Muscle of leg (tissue), 11 donors: Measurements from ENCODE around the gene TMEM40. TPM values are rescaled to one million over a fixed set of nuclear protein-coding genes. Genes with fewer than 3 reads are reported as not detected.
A peak's percentile ranks its signal among the peaks of the same experiment; 100 is the strongest.
"Not testable (repeated sequence)": the region's sequence is repeated elsewhere in the genome, so short reads cannot be mapped to it uniquely, and the experiment has no call there.

Source experiments
- DNase-seq: peaks from one replicate; pipeline ENCODE4 v3.0.0; 2013
- H3K27ac ChIP-seq: one replicate; pipeline ENCODE4 v1.5.1; 2013; ENCODE audit warnings: mild to moderate bottlenecking, low read length, control low read depth
- H3K27me3 ChIP-seq: one replicate; pipeline ENCODE4 v1.6.1; 2013; ENCODE audit warnings: low read length; ENCODE audit not compliant: control insufficient read depth, insufficient read depth
- H3K36me3 ChIP-seq: one replicate; pipeline ENCODE4 v1.6.1; 2013; ENCODE audit warnings: low read length; ENCODE audit not compliant: control insufficient read depth, insufficient read depth
- H3K4me1 ChIP-seq: one replicate; pipeline ENCODE4 v1.6.1; 2013; ENCODE audit warnings: low read length; ENCODE audit not compliant: control insufficient read depth, insufficient read depth
- H3K4me3 ChIP-seq: one replicate; pipeline ENCODE4 v1.5.1; 2013; ENCODE audit warnings: low read length, control low read depth
- H3K9me3 ChIP-seq: replicated peaks from 2 replicates; pipeline ENCODE4 v1.6.1; 2013; ENCODE audit warnings: low read depth, low read length; ENCODE audit not compliant: control insufficient read depth
- WGBS: methylation state at CpG from one replicate; pipeline ENCODE4 v1.1.5; 2013; ENCODE audit warnings: missing lambda C conversion rate; ENCODE audit not compliant: insufficient coverage; 5-methylcytosine and 5-hydroxymethylcytosine counted together
- polyA plus RNA-seq, 8 donors: library from polyadenylated mRNA; unstranded; fragments of 120-200 nt; gene quantifications; one replicate each; pipeline versions ENCODE4 v1.2.1 to v1.2.3, GENCODE V29; 2013; ENCODE audit warnings: inconsistent platforms in 1 of 8, low replicate concordance in 1 of 8; ENCODE audit not compliant: insufficient read length in 8 of 8, insufficient read depth in 1 of 8
- total RNA-seq: library from RNA; stranded (reverse); fragments of 120-200 nt; gene quantifications from one replicate; pipeline ENCODE4 v1.2.4, GENCODE V29; 2013

TMEM40 gene
- total and polyA plus RNA-seq, 9 donors = 6.4 to 16.8 (median 12.8) TPM

DNA sequence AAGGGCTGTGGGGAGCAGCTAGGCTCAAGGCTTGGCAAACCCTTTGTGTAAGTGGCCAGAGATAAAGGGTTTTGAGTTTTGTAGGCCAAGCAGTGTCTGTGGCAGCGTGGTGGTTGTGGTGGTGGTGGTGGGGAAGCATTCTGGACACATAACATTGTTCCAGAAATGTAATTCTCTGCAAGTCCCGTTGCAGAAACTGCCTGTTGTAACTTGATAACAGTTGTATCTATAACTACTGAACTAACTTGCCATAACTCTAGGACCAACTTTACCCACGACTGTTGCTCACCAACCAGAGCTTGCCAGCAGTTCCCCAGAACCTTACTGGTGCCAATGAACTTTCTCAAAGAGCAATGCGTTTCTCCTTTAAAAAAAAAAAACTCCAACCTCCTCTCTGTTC, 18.1 kb upstream of the TMEM40 start:
- no peaks in the 10 kb centered on the region for H3K36me3 ChIP-seq
- WGBS = 35% methylated on average over 3 of the region's 4 CpGs
- DNase-seq = no peak
- no peak overlapping the region for H3K4me3 ChIP-seq
- H3K27ac ChIP-seq = no peak overlapping the region
- H3K9me3 ChIP-seq = no peaks in the 10 kb centered on the region
- H3K27me3 ChIP-seq = peaks cover 3% of the 10 kb centered on the region
- H3K4me1 ChIP-seq = no peaks in the 10 kb centered on the region

DNA sequence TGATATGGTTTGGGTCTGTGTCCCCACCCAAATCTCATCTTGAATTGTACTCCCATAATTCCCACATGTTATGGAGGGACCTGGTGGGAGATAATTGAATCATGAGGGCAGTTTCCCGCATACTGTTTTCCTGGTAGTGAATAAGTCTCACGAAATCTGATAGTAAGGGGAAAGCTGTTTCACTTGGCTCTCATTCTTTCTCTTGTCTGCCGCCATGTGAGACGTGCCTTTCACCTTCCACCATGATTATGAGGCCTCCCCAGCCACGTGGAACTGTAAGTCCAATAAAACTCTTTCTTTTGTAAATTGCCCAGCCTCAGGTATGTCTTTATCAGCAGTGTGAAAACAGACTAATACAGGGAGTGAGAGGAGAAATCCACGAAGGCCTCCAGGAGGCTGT, 16.9 kb upstream of the TMEM40 start:
- H3K9me3 ChIP-seq, H3K4me3 ChIP-seq, H3K4me1 ChIP-seq, H3K27ac ChIP-seq, H3K27me3 ChIP-seq, H3K36me3 ChIP-seq, DNase-seq: not testable (repeated sequence)
- 60% methylated on average over 1 of the region's 6 CpGs for whole genome bisulfite sequencing

DNA sequence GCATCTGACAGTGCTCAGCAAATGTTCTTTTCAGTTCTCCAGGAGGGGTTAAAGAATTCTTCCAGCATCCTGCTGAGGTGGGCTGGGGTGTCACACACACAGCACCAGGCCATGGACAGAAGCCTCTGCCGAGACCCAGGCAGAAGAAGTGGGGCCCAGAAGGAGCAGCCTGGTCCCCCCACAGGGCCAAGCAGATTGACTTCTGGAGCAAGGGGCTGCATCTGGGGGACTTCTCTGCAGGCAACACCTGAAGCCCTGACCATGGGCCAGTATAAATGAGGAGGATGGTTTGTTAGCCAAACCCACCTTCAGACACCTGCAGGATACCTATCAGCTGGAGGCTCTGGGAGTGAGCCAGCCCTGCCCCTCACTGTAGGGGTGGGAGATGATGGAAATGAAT, 16.2 kb upstream of the TMEM40 start:
- Histone ChIP-seq H3K9me3 (no peaks in the 10 kb centered on the region), H3K27ac (no peak overlapping the region), H3K4me1 (no peaks in the 10 kb centered on the region), H3K4me3 (no peak overlapping the region), H3K36me3 (no peaks in the 10 kb centered on the region), H3K27me3 (peaks cover 3% of the 10 kb centered on the region)
- DNase-seq = no peak
- WGBS = 20% methylated on average over 1 of the region's 1 CpG

DNA sequence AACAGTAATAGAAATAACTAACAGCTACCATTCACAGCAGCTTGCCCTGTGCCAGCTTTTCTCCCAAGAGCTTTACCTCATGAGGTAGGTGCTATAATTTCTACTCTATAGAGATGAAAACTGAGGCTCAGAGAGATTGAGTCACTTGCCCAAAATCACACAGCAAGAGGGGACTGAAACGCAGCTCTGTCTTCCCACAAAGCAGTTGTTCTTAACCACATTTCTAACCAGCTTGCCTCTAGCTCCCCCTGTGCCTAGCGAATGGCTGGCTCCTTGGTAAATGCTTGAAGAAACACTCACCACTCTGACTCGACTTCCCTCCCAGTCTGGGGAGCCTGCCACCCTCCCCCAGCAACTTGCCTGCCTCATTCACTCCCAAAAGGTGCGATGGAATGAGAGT, 15.6 kb upstream of the TMEM40 start:
- no peak overlapping the region for H3K27ac ChIP-seq
- no peaks in the 10 kb centered on the region for H3K36me3 ChIP-seq
- H3K4me3 ChIP-seq = no peak overlapping the region
- H3K9me3 ChIP-seq = no peaks in the 10 kb centered on the region
- no peak for DNase-seq
- peaks cover 3% of the 10 kb centered on the region for H3K27me3 ChIP-seq
- 76% methylated on average over 4 of the region's 4 CpGs for WGBS
- H3K4me1 ChIP-seq = no peaks in the 10 kb centered on the region

DNA sequence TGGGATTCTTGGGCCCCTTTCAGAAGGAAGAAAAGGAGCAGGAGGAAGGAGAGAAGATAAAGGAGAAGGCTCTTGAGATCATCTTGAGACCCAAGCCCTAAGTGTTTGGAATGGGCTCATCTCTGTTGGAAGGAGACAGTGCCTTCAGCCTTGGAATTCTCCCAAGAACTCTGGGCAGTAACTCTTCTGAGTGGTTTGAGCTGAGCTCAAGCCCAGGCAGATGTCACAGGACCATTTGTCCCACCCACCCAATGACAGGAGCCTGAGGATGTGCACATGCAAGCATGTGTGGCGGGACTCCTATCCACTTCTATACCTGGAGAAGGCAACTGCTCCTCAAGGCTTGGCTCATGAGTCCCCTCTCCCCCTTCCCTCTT, 14.6 kb upstream of the TMEM40 start:
- peak; percentile 30 for DNase-seq
- no peaks in the 10 kb centered on the region for H3K9me3 ChIP-seq
- no peak overlapping the region for H3K4me3 ChIP-seq
- no peaks in the 10 kb centered on the region for H3K36me3 ChIP-seq
- WGBS = no CpG with 5 or more reads among the region's 1 CpG
- peaks cover 3% of the 10 kb centered on the region for H3K27me3 ChIP-seq
- no peak overlapping the region for H3K27ac ChIP-seq
- H3K4me1 ChIP-seq = no peaks in the 10 kb centered on the region

DNA sequence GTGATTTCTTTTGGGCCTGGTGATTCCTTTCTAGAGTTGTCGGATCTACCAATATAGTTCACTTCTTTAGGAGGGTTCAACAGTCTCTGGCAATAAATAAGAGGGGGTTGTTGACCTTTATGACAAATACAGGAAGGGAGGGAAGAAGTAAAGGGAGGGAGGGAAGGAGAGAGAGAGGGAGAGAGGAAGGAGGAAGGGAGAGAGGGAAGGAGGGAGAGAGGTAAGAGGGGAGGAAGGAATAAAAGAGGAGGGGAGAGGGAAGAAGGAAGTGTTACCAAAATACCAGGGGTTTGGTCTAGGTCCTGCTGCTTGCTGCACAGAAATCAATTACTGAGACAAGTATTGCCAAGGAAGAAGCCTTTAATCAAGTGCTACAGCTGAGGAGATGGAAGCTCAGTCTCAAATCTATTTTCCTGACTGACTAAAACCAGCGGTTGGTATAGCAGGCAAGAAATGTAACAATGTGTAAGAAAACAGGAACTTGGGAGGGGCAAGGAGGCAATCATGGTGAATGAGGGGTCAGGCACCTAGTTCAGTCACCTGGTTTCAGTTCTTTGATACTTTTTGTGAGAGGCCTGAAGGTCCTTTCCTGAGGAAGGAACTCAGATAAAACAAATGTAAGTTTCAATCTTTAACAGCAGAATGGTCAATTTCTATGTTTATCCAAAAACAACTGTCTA, 14.1 kb upstream of the TMEM40 start:
- no peaks in the 10 kb centered on the region for H3K4me1 ChIP-seq
- no peaks in the 10 kb centered on the region for H3K36me3 ChIP-seq
- peaks cover 3% of the 10 kb centered on the region for H3K27me3 ChIP-seq
- DNase-seq = no peak
- H3K27ac ChIP-seq = no peak overlapping the region
- no peak overlapping the region for H3K4me3 ChIP-seq
- H3K9me3 ChIP-seq = no peaks in the 10 kb centered on the region
- no CpG with 5 or more reads among the region's 2 CpGs for WGBS

DNA sequence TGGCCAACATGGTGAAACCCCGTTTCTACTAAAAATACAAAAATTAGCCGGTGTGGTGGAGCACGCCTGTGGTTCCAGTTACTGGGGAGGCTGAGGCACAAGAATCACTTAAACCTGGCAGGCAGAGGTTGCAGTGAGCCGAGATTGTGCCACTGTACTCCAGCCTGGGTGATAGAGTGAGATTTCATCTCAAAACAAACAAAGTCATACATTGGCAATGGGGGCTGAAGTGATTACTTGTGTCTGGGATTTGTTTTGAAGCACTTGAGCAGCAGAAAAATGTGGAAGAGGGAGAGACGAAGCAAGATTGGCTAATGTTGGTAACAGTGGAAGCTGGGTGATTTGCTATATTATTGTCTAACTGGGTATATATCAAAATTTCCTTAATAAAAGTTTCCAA, 13.4 kb upstream of the TMEM40 start:
- DNase-seq = no peak
- 67% methylated on average over 2 of the region's 5 CpGs for WGBS
- H3K27ac ChIP-seq = no peak overlapping the region
- no peaks in the 10 kb centered on the region for H3K36me3 ChIP-seq
- no peaks in the 10 kb centered on the region for H3K9me3 ChIP-seq
- peaks cover 3% of the 10 kb centered on the region for H3K27me3 ChIP-seq
- H3K4me3 ChIP-seq = no peak overlapping the region
- no peaks in the 10 kb centered on the region for H3K4me1 ChIP-seq

DNA sequence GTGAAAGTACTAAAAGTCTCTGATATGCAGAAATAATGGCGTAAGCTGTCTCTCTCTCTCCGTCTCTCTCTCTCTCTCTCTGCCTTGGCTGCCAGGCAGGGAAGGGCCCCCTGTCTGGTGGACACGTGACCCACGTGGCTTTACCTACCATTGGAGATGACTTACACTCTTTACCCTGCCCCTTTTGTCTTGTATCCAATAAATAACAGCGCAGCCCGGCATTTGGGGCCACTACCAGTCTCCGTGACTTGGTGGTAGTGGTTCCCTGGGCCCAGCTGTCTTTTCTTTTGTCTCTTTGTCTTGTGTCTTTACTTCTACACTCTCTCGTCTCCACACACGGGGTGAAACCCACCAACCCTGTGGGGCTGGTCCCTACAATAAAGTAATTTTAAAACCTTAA, 12.2 kb upstream of the TMEM40 start:
- Histone ChIP-seq H3K27me3 (peaks cover 3% of the 10 kb centered on the region), H3K4me1 (peaks cover 4% of the 10 kb centered on the region), H3K9me3 (no peaks in the 10 kb centered on the region), H3K4me3 (no peak overlapping the region), H3K36me3 (no peaks in the 10 kb centered on the region), H3K27ac (no peak overlapping the region)
- DNase-seq = no peak
- WGBS = 75% methylated on average over 7 of the region's 9 CpGs

DNA sequence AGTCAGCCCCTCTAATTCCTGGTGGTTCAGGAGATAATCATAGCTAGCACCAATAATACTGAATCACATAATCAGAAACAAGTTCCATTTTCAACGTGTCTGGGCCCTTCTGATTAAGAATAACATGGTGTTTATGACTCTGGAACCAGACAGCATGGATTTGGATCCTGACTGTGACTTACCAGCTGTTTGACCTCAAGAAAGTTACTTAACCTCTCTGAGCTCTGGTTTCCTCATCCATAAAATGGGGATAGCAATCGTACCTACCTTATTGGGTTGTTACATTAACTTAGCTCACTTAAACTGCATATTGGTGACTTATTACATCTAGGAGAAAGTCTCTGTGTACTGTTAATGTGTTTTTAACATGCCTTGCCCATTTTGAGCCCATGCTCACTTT, 10.7 kb upstream of the TMEM40 start:
- H3K36me3 ChIP-seq = no peaks in the 10 kb centered on the region
- WGBS = no CpG with 5 or more reads among the region's 2 CpGs
- H3K4me3 ChIP-seq = no peak overlapping the region
- H3K27me3 ChIP-seq = peaks cover 3% of the 10 kb centered on the region
- peaks cover 4% of the 10 kb centered on the region for H3K4me1 ChIP-seq
- DNase-seq = no peak
- no peaks in the 10 kb centered on the region for H3K9me3 ChIP-seq
- no peak overlapping the region for H3K27ac ChIP-seq

DNA sequence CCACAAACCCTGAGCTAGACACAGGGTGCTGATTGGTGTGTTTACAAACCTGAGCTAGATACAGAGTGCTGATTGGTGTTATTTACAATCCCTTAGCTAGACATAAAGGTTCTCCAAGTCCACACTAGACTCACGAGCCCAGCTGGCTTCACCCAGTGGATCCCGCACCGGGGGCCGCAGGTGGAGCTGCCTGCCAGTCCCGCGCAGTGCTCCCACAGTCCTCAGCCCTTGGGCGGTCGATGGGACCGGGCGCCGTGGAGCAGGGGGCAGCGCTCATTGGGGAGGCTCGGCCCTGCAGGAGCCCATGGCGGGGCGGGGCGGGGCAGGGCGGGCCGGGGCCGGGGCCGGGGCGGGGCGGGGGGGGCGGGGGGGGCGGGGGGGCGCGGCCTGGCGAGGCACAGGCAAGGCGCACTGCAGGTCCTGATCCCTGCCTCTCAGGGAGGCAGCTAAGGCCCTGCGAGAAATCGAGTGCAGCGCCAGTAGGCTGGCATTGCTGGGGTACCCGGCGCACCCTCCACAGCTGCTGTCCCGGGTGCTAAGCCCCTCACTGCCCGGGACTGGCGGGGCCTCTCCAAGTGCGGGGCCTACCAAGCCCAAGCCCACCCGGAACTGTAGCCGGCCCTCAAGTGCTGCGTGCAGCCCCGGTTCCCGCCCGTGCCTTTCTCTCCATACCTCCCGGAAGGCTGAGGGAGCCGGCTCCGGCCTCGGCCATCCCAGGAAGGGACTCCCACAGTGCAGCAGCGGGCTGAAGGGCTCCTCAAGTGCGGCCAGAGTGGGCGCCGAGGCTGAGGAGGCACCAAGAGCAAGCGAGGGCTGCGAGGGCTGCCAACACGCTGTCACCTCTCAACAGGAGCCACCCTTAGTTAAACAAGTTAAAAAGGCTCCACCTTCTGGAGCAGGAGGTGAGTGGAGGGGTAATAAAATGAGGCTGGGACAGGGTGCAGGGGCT, 9.8 kb upstream of the TMEM40 start:
- no peak overlapping the region for H3K4me3 ChIP-seq
- no peaks in the 10 kb centered on the region for H3K36me3 ChIP-seq
- peaks cover 4% of the 10 kb centered on the region for H3K4me1 ChIP-seq
- no peak for DNase-seq
- no peaks in the 10 kb centered on the region for H3K9me3 ChIP-seq
- no peak overlapping the region for H3K27ac ChIP-seq
- no peaks in the 10 kb centered on the region for H3K27me3 ChIP-seq
- WGBS = 85% methylated on average over 30 of the region's 54 CpGs
